ENCODE measurements around the gene ATP5F1B.

The ATP5F1B gene

GRCh38 chr12:56631790-56632700 is 13.7 kb downstream of the ATP5F1B start:
- H2AFZ ChIP-seq (ENCODE audit: low read depth, low read length, severe bottlenecking) = no peak overlapping the region
- no peaks in the 10 kb centered on the region for H4K20me1 ChIP-seq (ENCODE audit: low read depth, low read length)
- peaks cover 42% of the 10 kb centered on the region for H3K79me2 ChIP-seq (ENCODE audit: insufficient read depth, low read length)

GRCh38 chr12:56630180-56630632 is 15.6 kb downstream of the ATP5F1B start, which contains the start of gene BAZ2A:
BAZ2A (minus strand) TSS chr12:56630326; CDS start chr12:56617530, 12,796 bp downstream.
- no peaks in the 10 kb centered on the region; the same call in 1 of the 2 replicates for H3F3A ChIP-seq (ENCODE audit: insufficient read depth)
- H2AFZ ChIP-seq (ENCODE audit: low read depth, low read length, severe bottlenecking) = peak within 1 kb of the TSS; percentile 39
- no peaks in the 10 kb centered on the region for H3K9me2 ChIP-seq (replicated peaks; ENCODE audit: insufficient read depth, low read length)
- peaks cover 53% of the 10 kb centered on the region for H3K79me2 ChIP-seq (ENCODE audit: insufficient read depth, low read length)
- H3K9me3 ChIP-seq (ENCODE audit: insufficient read depth, low read length) = no peaks in the 10 kb centered on the region
- H3K27ac ChIP-seq (ENCODE audit: low read depth, low read length) = peak within 1 kb of the TSS; percentile 47
- peak within 1 kb of the TSS; percentile 84 for H3K4me2 ChIP-seq (ENCODE audit: low read depth, low read length, poor library complexity, severe bottlenecking)
- H3K27me3 ChIP-seq (ENCODE audit: low read length) = no peaks in the 10 kb centered on the region
- no peaks in the 10 kb centered on the region for H4K20me1 ChIP-seq (ENCODE audit: low read depth, low read length)
- no peak for TF ChIP-seq CTCF (IDR thresholded peaks at IDR 0.05; ENCODE audit: insufficient read depth, low read length, poor library complexity, severe bottlenecking)
- TF ChIP-seq EZH2phosphoT487 (conservative IDR thresholded peaks at IDR 0.05; ENCODE audit: low read length) = no peak
- no peaks in the 10 kb centered on the region for H3K36me3 ChIP-seq (ENCODE audit: low read length)
- H3K4me3 ChIP-seq (ENCODE audit: insufficient read depth, low read length, poor library complexity, severe bottlenecking) = peak within 1 kb of the TSS; percentile 90
- peak within 1 kb of the TSS; percentile 92 for H3K9ac ChIP-seq (ENCODE audit: low read length)

More at GRCh38 chr12:56631790-56632700, 13.7 kb downstream of the ATP5F1B start:
- H3K27me3 ChIP-seq (ENCODE audit: low read length) = no peaks in the 10 kb centered on the region
- H3K9me3 ChIP-seq (ENCODE audit: insufficient read depth, low read length) = no peaks in the 10 kb centered on the region
- peak overlapping the region; percentile 59 for H3K4me2 ChIP-seq (ENCODE audit: low read depth, low read length, poor library complexity, severe bottlenecking)
- no peaks in the 10 kb centered on the region for H3K36me3 ChIP-seq (ENCODE audit: low read length)
- H3K9me2 ChIP-seq (replicated peaks; ENCODE audit: insufficient read depth, low read length) = no peaks in the 10 kb centered on the region
- TF ChIP-seq EZH2phosphoT487 (conservative IDR thresholded peaks at IDR 0.05; ENCODE audit: low read length) (no peak), CTCF (IDR thresholded peaks at IDR 0.05; ENCODE audit: insufficient read depth, low read length, poor library complexity, severe bottlenecking) (no peak)
- peak overlapping the region; percentile 48 for H3K27ac ChIP-seq (ENCODE audit: low read depth, low read length)
- H3K4me3 ChIP-seq (ENCODE audit: insufficient read depth, low read length, poor library complexity, severe bottlenecking) = peak overlapping the region; percentile 18
- peaks cover 10% of the 10 kb centered on the region for H3F3A ChIP-seq (ENCODE audit: insufficient read depth)
- H3K9ac ChIP-seq (ENCODE audit: low read length) = peak overlapping the region; percentile 24; the same call in 1 of the 2 replicates

- H3K79me2 ChIP-seq (ENCODE audit: insufficient read depth, low read length) = peaks cover 59% of the 10 kb centered on the region
- H3K27ac ChIP-seq (ENCODE audit: low read depth, low read length) = peak overlapping the region; percentile 47
- TF ChIP-seq EZH2phosphoT487 (conservative IDR thresholded peaks at IDR 0.05; ENCODE audit: low read length) = no peak
- TF ChIP-seq CTCF (IDR thresholded peaks at IDR 0.05; ENCODE audit: insufficient read depth, low read length, poor library complexity, severe bottlenecking) = no peak
- peak overlapping the region; percentile 84 for H3K4me2 ChIP-seq (ENCODE audit: low read depth, low read length, poor library complexity, severe bottlenecking)
- no peaks in the 10 kb centered on the region; the same call in 1 of the 2 replicates for H3F3A ChIP-seq (ENCODE audit: insufficient read depth)
- H2AFZ ChIP-seq (ENCODE audit: low read depth, low read length, severe bottlenecking) = peak overlapping the region; percentile 39
- no peaks in the 10 kb centered on the region for H3K36me3 ChIP-seq (ENCODE audit: low read length)
- H4K20me1 ChIP-seq (ENCODE audit: low read depth, low read length) = no peaks in the 10 kb centered on the region
- H3K9me2 ChIP-seq (replicated peaks; ENCODE audit: insufficient read depth, low read length) = no peaks in the 10 kb centered on the region
- peak overlapping the region; percentile 90 for H3K4me3 ChIP-seq (ENCODE audit: insufficient read depth, low read length, poor library complexity, severe bottlenecking)
- H3K9me3 ChIP-seq (ENCODE audit: insufficient read depth, low read length) = no peaks in the 10 kb centered on the region
- no peaks in the 10 kb centered on the region for H3K27me3 ChIP-seq (ENCODE audit: low read length)
- H3K9ac ChIP-seq (ENCODE audit: low read length) = peak overlapping the region; percentile 92
These were observed 16.2 kb downstream of the ATP5F1B start for GRCh38 chr12:56629459-56630179.
